ENCODE measurements around the gene BAG5.
A peak's percentile ranks its signal among the peaks of the same experiment; 100 is the strongest.

BAG5 gene

GRCh38 chr14:103563844-103564505, 1.5 kb upstream of the BAG5 start:
- DNase-seq = no peak

GRCh38 chr14:103563226-103563620, 766 bp upstream of the BAG5 start:
- no peak for DNase-seq

DNA sequence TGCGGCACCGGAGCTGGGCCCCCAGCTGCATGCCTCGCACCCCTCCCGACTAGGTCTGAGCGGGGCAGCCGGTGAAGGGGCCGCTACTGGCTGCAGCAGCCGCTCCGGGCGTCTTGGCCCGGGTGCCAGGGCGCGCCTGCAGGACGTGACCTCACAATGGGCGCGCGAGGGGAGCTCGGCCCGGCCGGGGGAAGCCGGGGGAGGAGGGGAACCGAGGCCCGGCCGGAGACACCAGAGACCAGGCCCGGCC, 353 bp downstream of the BAG5 start:
- no peak for DNase-seq

DNA sequence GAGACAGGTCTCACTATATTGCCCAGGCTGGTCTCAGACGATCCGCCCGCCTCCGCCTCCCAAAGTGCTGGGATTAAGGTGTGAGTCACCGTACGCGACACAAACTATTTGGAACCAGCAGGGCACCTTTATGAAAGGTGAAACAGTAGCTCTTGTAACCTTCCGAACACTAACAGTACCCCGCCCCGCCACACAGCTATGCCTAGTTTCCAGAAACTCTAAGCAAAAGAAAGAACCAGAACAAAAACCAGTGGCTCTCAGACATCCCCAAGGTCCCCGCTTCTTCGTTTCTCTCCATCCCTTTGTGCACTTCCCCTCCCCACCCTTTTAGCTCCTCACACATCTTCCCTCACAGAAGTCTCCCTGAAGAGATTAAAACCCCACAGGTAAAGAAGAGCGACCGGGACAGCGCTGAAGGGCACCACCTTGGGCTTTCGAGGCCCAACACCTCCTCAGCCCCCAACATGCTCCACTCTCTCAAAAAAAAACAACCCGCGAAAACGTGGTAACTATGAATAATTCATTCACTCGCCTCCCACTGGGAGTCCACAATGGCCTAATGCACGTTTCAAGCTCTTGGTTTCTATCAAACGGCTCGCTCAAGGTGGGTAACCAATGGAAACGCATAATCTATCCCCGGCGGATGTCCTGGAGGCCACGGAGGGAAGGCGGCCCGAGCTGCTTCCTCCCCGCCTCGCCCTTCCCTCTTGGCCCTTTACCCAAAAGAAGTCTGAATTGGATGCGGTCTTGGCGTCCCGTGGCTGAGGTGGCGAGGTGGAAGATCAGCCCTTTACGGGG, 877 bp downstream of the BAG5 start:
- peak; percentile 30 to 35 for DNase-seq

GRCh38 chr14:103560691-103561090, 1.8 kb downstream of the BAG5 start:
- no peak for DNase-seq

DNA sequence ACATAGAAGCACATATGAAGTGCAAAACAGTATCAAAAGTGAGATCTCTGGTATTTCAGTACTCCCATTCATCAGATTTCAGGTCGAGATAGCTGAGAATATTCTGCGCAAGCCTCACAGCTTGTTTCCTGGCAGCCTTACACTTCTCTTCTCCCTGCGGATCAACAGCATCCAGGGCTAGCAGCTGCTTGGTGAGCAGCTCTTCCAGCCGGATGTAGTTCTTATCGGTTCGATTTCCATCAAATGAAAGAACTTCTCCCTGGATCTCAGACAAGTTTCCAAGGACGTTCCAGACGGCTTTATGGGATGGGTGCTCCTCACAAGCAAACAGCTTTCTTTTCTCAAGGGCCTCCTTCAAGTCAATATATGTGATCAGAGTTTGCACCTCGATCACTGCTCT, 2.7 kb downstream of the BAG5 start:
- no peak for DNase-seq

GRCh38 chr14:103558071-103558882, 4.2 kb downstream of the BAG5 start:
- DNase-seq = no peak

GRCh38 chr14:103556946-103557758, 5.3 kb downstream of the BAG5 start:
- DNase-seq = no peak

DNA sequence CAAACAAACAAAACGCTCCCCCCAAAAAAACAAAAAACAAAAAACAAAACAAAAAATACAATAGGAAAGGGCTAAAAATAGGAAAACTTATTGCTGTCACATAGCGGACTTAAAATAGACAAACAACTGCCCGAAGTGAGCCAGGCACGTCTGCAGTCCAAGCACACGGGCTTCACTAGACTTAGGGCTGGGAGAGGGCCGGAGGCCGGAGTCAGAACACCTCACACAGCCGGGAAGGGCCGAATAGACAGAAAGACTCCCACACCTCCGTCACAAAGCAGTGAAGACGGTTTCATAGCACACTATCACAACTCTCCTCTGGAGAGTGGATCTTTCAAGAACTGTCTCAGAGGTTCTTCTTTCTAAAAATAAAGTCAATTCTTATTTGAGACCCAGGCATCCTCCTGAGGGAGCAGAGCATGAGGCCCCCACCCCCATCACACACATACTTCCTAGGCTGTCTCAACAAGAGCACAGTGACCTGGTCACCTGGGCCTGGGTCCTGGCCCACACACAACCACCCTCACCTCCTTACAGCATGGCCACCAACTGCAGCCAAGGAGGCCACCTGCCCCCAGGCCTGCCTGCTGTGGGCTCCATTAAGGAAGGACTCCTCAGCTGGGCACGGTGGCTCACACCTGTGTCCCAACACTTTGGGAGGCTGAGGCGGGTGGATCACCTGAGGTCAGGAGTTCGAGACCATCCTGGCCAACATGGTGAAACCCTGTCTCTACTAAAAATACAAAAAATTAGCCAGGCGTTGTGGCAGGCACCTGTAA, 6.7 kb downstream of the BAG5 start:
- no peak for DNase-seq

GRCh38 chr14:103552846-103553210, 9.6 kb downstream of the BAG5 start:
- DNase-seq = no peak

DNA sequence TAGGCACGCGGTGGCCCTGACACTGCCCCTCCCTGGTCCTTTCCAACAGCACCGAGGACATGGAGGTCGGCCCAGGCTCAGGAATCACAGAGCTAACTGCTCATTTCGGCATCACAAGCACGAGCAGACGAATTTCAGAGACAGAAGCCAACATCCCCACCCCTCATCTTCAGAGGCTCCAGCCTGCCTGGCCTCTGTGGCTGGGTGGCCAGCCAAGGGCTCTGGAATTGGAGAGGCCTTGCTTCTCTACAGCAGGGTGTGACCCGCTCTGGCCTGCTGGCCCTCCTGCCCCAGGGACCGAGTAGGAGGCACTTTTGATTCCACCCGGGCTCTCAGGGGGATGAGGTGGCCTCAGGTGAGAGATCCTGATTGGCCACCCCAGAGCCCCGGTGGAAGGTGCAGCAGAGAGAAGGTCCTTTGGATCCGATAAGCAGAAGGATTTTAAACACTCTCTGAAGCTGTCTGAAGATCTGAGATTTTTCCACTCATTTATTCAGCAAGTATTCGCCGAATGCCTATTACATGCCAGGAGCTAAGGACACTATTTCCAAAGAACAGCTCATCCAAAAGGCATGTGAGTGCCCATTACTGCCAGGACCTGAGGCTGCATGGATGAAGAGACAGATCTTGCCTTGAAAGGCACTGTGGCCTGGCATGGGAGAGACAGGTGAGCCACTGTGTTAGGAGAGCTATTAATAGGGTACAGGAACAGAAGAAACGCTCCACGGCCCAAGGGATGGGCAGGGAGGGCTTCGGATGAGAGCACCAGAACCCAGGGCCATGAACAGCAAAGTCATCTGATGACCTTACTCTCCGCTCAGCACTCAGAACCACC, 10.2 kb downstream of the BAG5 start:
- DNase-seq = no peak

DNA sequence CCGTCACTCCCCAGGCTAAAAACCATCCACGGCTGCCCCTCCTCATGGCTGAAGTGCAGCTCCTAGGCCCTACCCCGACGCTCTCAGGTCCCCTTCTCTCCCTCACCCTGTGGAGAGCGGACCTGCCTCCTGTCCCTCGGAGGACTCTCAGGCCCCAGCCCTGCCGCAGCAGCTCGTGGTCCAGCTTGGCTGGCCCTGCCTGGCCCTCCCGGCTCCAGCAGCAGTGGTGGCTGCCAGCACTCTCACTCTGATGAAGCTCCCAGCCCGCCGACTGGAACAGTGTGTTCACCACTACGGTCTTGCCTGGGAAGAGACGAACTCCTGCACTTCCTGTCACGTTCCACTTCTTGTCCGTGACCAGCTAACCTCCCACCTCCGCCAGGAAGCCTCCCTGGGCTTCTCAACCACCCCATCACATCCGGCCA, 11.1 kb downstream of the BAG5 start:
- no peak for DNase-seq

DNA sequence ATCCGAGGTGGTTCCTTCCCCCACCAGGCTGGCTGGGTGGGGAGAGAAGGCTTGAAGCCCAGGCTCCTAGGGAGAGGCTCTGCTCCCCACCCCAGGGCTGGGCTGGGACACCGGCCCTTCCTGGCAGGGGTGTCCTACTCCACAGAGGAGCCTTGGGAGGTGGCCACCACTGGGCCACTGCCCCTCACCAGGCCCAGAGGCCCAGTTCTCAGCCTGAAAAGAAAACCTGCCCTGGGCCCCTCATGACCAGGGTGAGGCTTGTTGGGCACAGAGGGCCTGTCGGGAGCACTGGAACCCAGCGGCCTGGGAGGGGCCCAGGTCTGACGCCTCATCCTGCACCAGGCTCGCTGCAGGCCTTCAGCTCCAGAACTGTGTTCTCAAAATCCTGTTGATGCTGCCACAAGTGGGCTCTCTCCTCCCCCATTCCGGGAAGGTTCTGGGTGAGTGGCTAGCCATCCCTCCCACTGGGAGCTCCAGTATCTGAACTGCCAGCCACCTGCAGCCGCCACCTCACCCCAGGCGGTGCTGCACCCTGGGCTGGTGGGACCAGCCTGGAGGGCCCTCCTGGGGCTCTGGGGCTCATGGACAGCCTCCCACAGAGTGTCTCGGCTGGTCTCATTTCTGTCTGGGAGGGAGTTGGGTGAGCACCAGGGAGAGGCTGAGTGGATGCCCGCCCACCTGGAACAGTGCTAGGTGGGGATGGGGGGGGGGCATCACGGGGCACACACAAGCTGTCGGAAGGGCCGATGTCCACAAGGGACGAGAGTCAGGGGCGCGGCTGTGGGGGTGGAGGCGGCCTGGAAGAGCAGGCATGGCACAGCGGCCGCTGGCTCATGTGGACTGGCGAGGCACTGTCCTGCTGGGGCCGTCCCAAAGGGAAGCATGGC, 11.8 kb downstream of the BAG5 start:
- no peak for DNase-seq

DNA sequence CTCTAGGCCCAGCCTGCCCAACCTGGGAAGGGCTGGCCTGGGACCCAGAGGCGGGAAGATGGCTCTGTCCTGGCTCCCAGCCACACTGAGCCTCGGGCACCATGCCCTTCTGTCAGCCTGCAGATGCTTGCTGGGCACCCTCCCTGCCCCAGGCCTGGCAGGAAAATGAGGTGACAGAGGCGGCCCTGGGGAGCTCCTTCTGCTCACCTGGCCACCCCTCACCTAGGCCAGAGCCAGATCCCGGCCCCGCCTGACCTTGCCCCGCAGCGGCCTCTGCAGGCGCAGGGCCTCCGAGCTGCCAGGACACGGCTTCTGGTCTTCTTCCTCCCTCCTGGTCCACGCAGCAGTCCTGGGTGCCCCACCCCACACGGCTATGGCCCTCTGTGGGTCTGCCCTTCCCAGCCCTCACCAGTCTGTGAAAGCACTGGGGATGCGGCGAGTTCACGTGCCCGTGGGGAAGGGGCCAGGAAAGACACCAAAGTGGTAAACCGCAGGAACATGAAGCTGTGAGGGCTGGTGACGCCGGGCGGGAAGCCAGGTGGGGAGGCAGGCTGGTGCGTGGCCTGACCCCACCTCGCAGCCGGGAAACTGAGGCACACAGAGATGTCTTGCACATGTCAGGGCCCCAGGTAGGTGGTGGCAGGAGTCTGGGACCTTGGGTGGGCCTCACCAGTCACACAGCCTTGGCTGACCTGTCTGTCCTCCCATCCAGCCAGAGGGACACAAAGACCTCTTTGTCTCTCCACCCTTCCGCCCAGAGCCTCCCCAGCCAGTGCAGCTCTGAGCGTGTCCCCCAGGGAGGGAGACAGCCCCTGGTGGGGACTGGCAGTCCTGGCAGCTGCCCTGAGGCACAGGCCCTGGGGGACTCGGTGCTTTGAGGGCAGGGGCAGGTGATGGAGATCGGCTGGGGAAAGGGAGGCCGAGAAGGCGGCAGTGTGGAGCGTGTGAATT, 12.8 kb downstream of the BAG5 start:
- DNase-seq = no peak

DNA sequence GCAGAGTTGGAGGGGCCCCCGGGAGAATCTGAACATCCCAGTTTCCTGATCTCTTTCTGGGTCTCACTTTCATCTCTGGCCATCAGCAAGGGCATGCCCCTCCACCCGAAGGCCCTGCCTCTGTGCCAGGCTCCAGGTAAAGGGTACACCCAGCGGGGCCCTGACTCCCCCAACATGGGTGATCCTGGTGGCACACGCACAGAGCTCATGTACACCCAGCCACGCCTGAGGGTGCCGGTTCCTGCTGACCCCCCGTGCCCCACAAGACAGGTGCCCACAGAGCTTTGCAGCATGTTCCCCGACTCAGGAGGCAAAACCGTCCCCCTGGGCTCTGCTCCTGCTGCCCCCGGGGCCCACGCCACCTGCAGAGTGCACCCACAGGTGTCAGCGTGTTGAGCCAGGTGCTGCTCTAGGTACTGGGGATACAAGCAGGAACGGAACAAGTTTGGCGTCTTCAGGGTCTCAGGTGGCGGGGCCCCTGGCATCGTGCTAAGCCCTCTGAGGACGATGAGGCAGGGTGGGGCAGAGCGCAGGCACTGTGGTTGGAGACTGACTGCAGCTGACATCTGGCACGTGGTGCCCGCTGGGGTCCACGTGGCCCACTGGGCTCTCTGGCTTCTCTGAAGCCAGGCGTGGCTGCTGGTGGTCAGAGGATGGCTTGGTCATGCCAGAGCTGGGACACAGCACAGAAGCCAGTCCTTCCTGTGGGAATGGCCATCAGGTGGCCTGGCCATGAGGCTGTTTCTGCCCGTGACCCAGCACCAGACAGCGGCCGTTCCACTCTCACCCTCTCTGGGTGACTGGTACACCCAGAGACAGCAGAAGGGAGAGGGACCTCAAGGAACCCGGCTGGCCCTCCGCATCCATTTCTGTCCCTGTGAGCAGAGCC, 13.8 kb downstream of the BAG5 start:
- DNase-seq = no peak

GRCh38 chr14:103547941-103548462, 14.5 kb downstream of the BAG5 start:
- no peak for DNase-seq

- DNase-seq = no peak
These were observed 15.0 kb downstream of the BAG5 start for GRCh38 chr14:103547455-103547940.

All from stimulated activated CD4-positive, alpha-beta T cell treated with anti-CD3 and anti-CD28 coated beads, Interleukin-2, amount 100 ng/mL, for 48 hours (primary cell).